GM12878 (cell line): ENCODE measurements around the gene MRTFB. TPM values are rescaled to one million over a fixed set of nuclear protein-coding genes. Genes with fewer than 3 reads are reported as not detected.

Source experiments
- ASH2L ChIP-seq: fragments of 300-600, 200-600 bp; sonication (generic); IDR thresholded peaks from 2 replicates; pipeline ENCODE4 v1.6.1; 2017; ENCODE audit warnings: low read depth, mild to moderate bottlenecking, borderline replicate concordance
- BCL11A ChIP-seq: IDR thresholded peaks from 2 replicates; pipeline ENCODE4 v1.6.1; 2011; ENCODE audit warnings: low read depth, low read length
- CBFB ChIP-seq: IDR thresholded peaks from 2 replicates; pipeline ENCODE4 v1.6.1; 2016; ENCODE audit warnings: antibody characterized with exemption, low read depth
- CEBPZ ChIP-seq: fragments of 150-350 bp; IDR thresholded peaks from 2 replicates; pipeline ENCODE4 v1.6.1; 2016; ENCODE audit warnings: low read depth, low read length
- CREM ChIP-seq: IDR thresholded peaks from 2 replicates; pipeline ENCODE4 v1.6.1; 2014; ENCODE audit warnings: antibody characterized with exemption, low read depth
- DPF2 ChIP-seq: fragments of 450-650 bp; IDR thresholded peaks from 2 replicates; pipeline ENCODE4 v1.6.1; 2017; ENCODE audit warnings: mild to moderate bottlenecking
- FOXK2 ChIP-seq: fragments of 450-650 bp; IDR thresholded peaks from 2 replicates; pipeline ENCODE4 v1.6.1; 2017; ENCODE audit warnings: mild to moderate bottlenecking, moderate library complexity
- IKZF2 ChIP-seq, 2 experiments: fragments of 450-650 bp; IDR thresholded peaks; 2 replicates each; pipeline ENCODE4 v1.6.1; 2017; ENCODE audit warnings: mild to moderate bottlenecking in 2 of 2, moderate library complexity in 2 of 2
- IRF3 ChIP-seq: fragments of 450-650 bp; IDR thresholded peaks from 2 replicates; pipeline ENCODE4 v1.6.1; 2014; ENCODE audit warnings: mild to moderate bottlenecking
- KAT2A ChIP-seq: conservative IDR thresholded peaks from 2 replicates; pipeline ENCODE4 v1.6.1; 2011; ENCODE audit warnings: low read depth, low read length; ENCODE audit not compliant: control insufficient read depth
- MEF2B ChIP-seq: fragments of 450-650 bp; IDR thresholded peaks from 2 replicates; pipeline ENCODE4 v1.6.1; 2018; ENCODE audit warnings: mild to moderate bottlenecking, moderate library complexity; ENCODE audit not compliant: partially characterized antibody, poor library complexity, severe bottlenecking
- MXI1 ChIP-seq: fragments of 150-350 bp; IDR thresholded peaks from 2 replicates; pipeline ENCODE4 v1.6.1; 2011; ENCODE audit warnings: low read depth, mild to moderate bottlenecking, inconsistent platforms, low read length, improper control_type of control experiment
- RCOR1 ChIP-seq: conservative IDR thresholded peaks from 2 replicates; pipeline ENCODE4 v1.6.1; 2012; ENCODE audit warnings: low read depth, low read length, improper control_type of control experiment
- RELA ChIP-seq: fragments of 450-650 bp; IDR thresholded peaks from 2 replicates; pipeline ENCODE4 v1.8.0; 2014; ENCODE audit warnings: borderline replicate concordance; ENCODE audit not compliant: partially characterized antibody
- RELB ChIP-seq: fragments of 450-650 bp; IDR thresholded peaks from 2 replicates; pipeline ENCODE4 v1.6.1; 2017; ENCODE audit warnings: low read depth, mild to moderate bottlenecking, moderate library complexity
- SMC3 ChIP-seq: IDR thresholded peaks from 2 replicates; pipeline ENCODE4 v1.6.1; 2011; ENCODE audit warnings: low read length, improper control_type of control experiment, borderline replicate concordance
- STAT1 ChIP-seq: fragments of 450-650 bp; conservative IDR thresholded peaks from 2 replicates; pipeline ENCODE4 v1.6.1; 2014; ENCODE audit warnings: antibody characterized with exemption, mild to moderate bottlenecking
- SUPT20H ChIP-seq: IDR thresholded peaks from 2 replicates; pipeline ENCODE4 v1.6.1; 2011; ENCODE audit warnings: low read depth, mild to moderate bottlenecking, low read length, moderate library complexity, borderline replicate concordance; ENCODE audit not compliant: control insufficient read depth
- SUZ12 ChIP-seq: fragments of 200-600 bp; sonication (generic); IDR thresholded peaks from one replicate; pipeline ENCODE4 v1.6.1; 2018; ENCODE audit warnings: antibody characterized with exemption, mild to moderate bottlenecking; ENCODE audit not compliant: unreplicated experiment
- TARDBP ChIP-seq: IDR thresholded peaks from 2 replicates; pipeline ENCODE4 v1.6.1; 2016; ENCODE audit warnings: borderline replicate concordance
- ZBTB4 ChIP-seq: fragments of 450-650 bp; formaldehyde crosslinking; IDR thresholded peaks from 2 replicates; pipeline ENCODE4 v1.4.0; 2022; ENCODE audit warnings: mild to moderate bottlenecking, moderate library complexity
- ZNF207 ChIP-seq: fragments of 450-650 bp; IDR thresholded peaks from 2 replicates; pipeline ENCODE4 v1.6.1; 2014; ENCODE audit warnings: antibody characterized with exemption, mild to moderate bottlenecking, borderline replicate concordance
- ZNF24 ChIP-seq: fragments of 450-650 bp; IDR thresholded peaks from 2 replicates; pipeline ENCODE4 v1.6.1; 2017; ENCODE audit warnings: antibody characterized with exemption, mild to moderate bottlenecking
- polyA plus RNA-seq, 11 experiments: library from polyadenylated mRNA; depleted of rRNA in 4 of 11; unstranded in 6 of 11; stranded (reverse) in 5 of 11; fragments of >200 nt; fragmentation: Nextera tagmentation in 4 of 11; fragmentation: Illumina TruSeq in 1 of 11; extraction: Ambion mirVana in 4 of 11; extraction: Trizol in 1 of 11; gene quantifications; 1 replicate in 1 of 11; 2 replicates in 10 of 11; pipeline versions ENCODE4 v1.2.1 to v1.2.3, GENCODE V29; 2011 to 2016; ENCODE audit warnings: inconsistent platforms in 2 of 11, missing spikeins in 2 of 11, low read depth in 1 of 11
- total RNA-seq, 4 experiments: library from RNA; depleted of rRNA in 3 of 4; stranded (reverse); fragments of >200 nt in 3 of 4; fragmentation: Illumina TruSeq in 1 of 4; extraction: Trizol in 1 of 4; gene quantifications; 2 replicates each; pipeline versions ENCODE4 v1.2.1 to v1.2.3, GENCODE V29; 2013 to 2021

The MRTFB gene
- total and polyA plus RNA-seq, 10 of the 15 experiments (the other 5 are each of a cell fraction or from before 2014, with no cell fraction given), result 2.1 to 14.3 (median 8.0) TPM

- 0 out of 2 replicates have a peak, but pooled peaks have one; percentile 59 for TF ChIP-seq RELB
- TF ChIP-seq SUZ12, result no peak
- TF ChIP-seq ZNF24, result peak; percentile 50; the same call in 1 of the 2 replicates
- peak; percentile 79 for TF ChIP-seq CREM
- TF ChIP-seq RELA, result peak; percentile 90
- peak; percentile 85; the same call in 1 of the 2 replicates for TF ChIP-seq ZNF207
- peak; percentile 91; the same call in 1 of the 2 replicates for TF ChIP-seq STAT1
- TF ChIP-seq SUPT20H, result no peak
- peak; percentile 94 for TF ChIP-seq CBFB
- TF ChIP-seq BCL11A, result peak; percentile 87
- no peak for TF ChIP-seq CEBPZ
- no peak; the same call in 1 of the 2 replicates for TF ChIP-seq TARDBP
- TF ChIP-seq FOXK2, result no peak
- no peak for TF ChIP-seq ZBTB4 (CRISPR knock-in tag)
- TF ChIP-seq KAT2A, result no peak
- TF ChIP-seq SMC3, result 0 out of 2 replicates have a peak, but pooled peaks have one; percentile 27
- peak; percentile 59; the same call in 1 of the 2 replicates for TF ChIP-seq MXI1
- TF ChIP-seq MEF2B, result peak; percentile 99
- TF ChIP-seq ASH2L, result no peak
- peak; percentile 98 for TF ChIP-seq DPF2
- TF ChIP-seq IKZF2 (IDR thresholded peaks at IDR 0.05), result peak; percentile 94 to 95
- peak; percentile 82; the same call in 1 of the 2 replicates for TF ChIP-seq RCOR1
- no peak for TF ChIP-seq IRF3
Measured at GRCh38 chr16:14310519-14310991, 239.4 kb downstream of the MRTFB start (continued).
